Hepatocyte (in vitro differentiated cells): Measurements from ENCODE around the gene TNIP3. TPM values are rescaled to one million over a fixed set of nuclear protein-coding genes. Genes with fewer than 3 reads are reported as not detected.

Experiments used
- DNase-seq: peaks from one replicate; pipeline ENCODE4 v3.0.0-alpha.2; 2016; ENCODE audit warnings: low spot score
- H2AFZ ChIP-seq: fragments of 200-600 bp; sonication (generic); 2 replicates; pipeline ENCODE4 v1.6.0; 2016; ENCODE audit warnings: antibody characterized with exemption, mild to moderate bottlenecking
- H3K27ac ChIP-seq: fragments of 200-600 bp; sonication (generic); 2 replicates; pipeline ENCODE4 v1.5.1; 2016; ENCODE audit warnings: mild to moderate bottlenecking
- H3K27me3 ChIP-seq: fragments of 200-600 bp; sonication (generic); 2 replicates; pipeline ENCODE4 v1.6.1; 2016
- H3K36me3 ChIP-seq: fragments of 200-600 bp; sonication (generic); replicated peaks from 2 replicates; pipeline ENCODE4 v1.5.1; 2016; ENCODE audit warnings: low read depth; ENCODE audit not compliant: insufficient read depth
- H3K4me1 ChIP-seq: fragments of 200-600 bp; sonication (generic); 2 replicates; pipeline ENCODE4 v1.5.1; 2016; ENCODE audit warnings: mild to moderate bottlenecking, moderate library complexity; ENCODE audit not compliant: insufficient read depth
- H3K4me2 ChIP-seq: fragments of 200-600 bp; sonication (generic); 2 replicates; pipeline ENCODE4 v1.6.0; 2016
- H3K4me3 ChIP-seq: fragments of 200-600 bp; sonication (generic); 2 replicates; pipeline ENCODE4 v1.5.1; 2016; ENCODE audit warnings: mild to moderate bottlenecking
- H3K79me2 ChIP-seq: fragments of 200-600 bp; sonication (generic); 2 replicates; pipeline ENCODE4 v1.6.0; 2017; ENCODE audit warnings: mild to moderate bottlenecking
- H3K9me2 ChIP-seq: fragments of 200-600 bp; sonication (generic); replicated peaks from 2 replicates; pipeline ENCODE4 v1.6.0; 2017; ENCODE audit warnings: mild to moderate bottlenecking; ENCODE audit not compliant: insufficient read depth
- H3K9me3 ChIP-seq: fragments of 200-600 bp; sonication (generic); 2 replicates; pipeline ENCODE4 v1.5.1; 2016; ENCODE audit warnings: low read depth, mild to moderate bottlenecking
- H4K20me1 ChIP-seq: fragments of 200-600 bp; sonication (generic); 2 replicates; pipeline ENCODE4 v1.6.0; 2016; ENCODE audit warnings: mild to moderate bottlenecking; ENCODE audit not compliant: insufficient read depth, poor library complexity, severe bottlenecking
- CTCF ChIP-seq: fragments of 200-600 bp; sonication (generic); IDR thresholded peaks from 2 replicates; pipeline ENCODE4 v1.5.1; 2016; ENCODE audit warnings: antibody characterized with exemption, mild to moderate bottlenecking; ENCODE audit not compliant: poor library complexity
- EZH2 ChIP-seq: fragments of 200-600 bp; sonication (generic); IDR thresholded peaks from 2 replicates; pipeline ENCODE4 v1.6.1; 2016; ENCODE audit warnings: antibody characterized with exemption, mild to moderate bottlenecking, borderline replicate concordance
- EZH2phosphoT487 ChIP-seq: fragments of 200-600 bp; sonication (generic); IDR thresholded peaks from one replicate; pipeline ENCODE4 v1.6.1; 2018; ENCODE audit warnings: antibody characterized with exemption, mild to moderate bottlenecking, low read depth, moderate library complexity; ENCODE audit not compliant: unreplicated experiment, severe bottlenecking
- WGBS: methylation state at CpG from one replicate; pipeline ENCODE4 v1.1.6; 2016; ENCODE audit warnings: low lambda C conversion rate; ENCODE audit errors: missing lambda C conversion rate; 5-methylcytosine and 5-hydroxymethylcytosine counted together
- polyA plus RNA-seq: library from polyadenylated mRNA; unstranded; fragments of >200 nt; fragmentation: Nextera tagmentation; extraction: Ambion mirVana; gene quantifications from 2 replicates; pipeline ENCODE4 v1.2.1, GENCODE V29; 2016
- total RNA-seq: library from RNA; depleted of rRNA; stranded (reverse); fragments of >200 nt; gene quantifications from 2 replicates; pipeline ENCODE4 v1.2.3, GENCODE V29; 2014

TNIP3 gene
- total and polyA plus RNA-seq, 2 experiments from 2014 or later, result 0.53 to 0.63 TPM

GRCh38 chr4:121183989-121184388, 19.9 kb upstream of the TNIP3 start:
- DNase-seq, result no peak
- H3K79me2 ChIP-seq, result no peaks in the 10 kb centered on the region
- H4K20me1 ChIP-seq, result no peaks in the 10 kb centered on the region
- no peak overlapping the region for H2AFZ ChIP-seq
- H3K36me3 ChIP-seq, result no peaks in the 10 kb centered on the region
- H3K9me3 ChIP-seq, result no peaks in the 10 kb centered on the region
- no peaks in the 10 kb centered on the region for H3K4me1 ChIP-seq
- 94% methylated on average over 1 of the region's 1 CpG for WGBS
- no peaks in the 10 kb centered on the region for H3K9me2 ChIP-seq
- H3K27ac ChIP-seq, result no peak overlapping the region
- no peaks in the 10 kb centered on the region for H3K27me3 ChIP-seq
- TF ChIP-seq CTCF (no peak), EZH2phosphoT487 (no peak), EZH2 (no peak)
- no peak overlapping the region for H3K4me2 ChIP-seq
- no peak overlapping the region for H3K4me3 ChIP-seq

- WGBS, result 82% methylated on average over 3 of the region's 3 CpGs
- no peaks in the 10 kb centered on the region for H3K9me3 ChIP-seq
- H3K27ac ChIP-seq, result no peak overlapping the region
These were observed 19.2 kb upstream of the TNIP3 start for GRCh38 chr4:121183361-121183760.

GRCh38 chr4:121182296-121182695, 18.2 kb upstream of the TNIP3 start:
- WGBS, result 53% methylated on average over 3 of the region's 3 CpGs
- TF ChIP-seq EZH2phosphoT487, result no peak
- TF ChIP-seq EZH2, result no peak
- TF ChIP-seq CTCF, result no peak
- Histone ChIP-seq H3K4me3 (no peak overlapping the region), H3K4me2 (peak overlapping the region; percentile 60), H3K27me3 (no peaks in the 10 kb centered on the region), H3K27ac (peak overlapping the region; percentile 77), H4K20me1 (no peaks in the 10 kb centered on the region), H3K4me1 (no peaks in the 10 kb centered on the region), H3K79me2 (no peaks in the 10 kb centered on the region), H3K36me3 (no peaks in the 10 kb centered on the region), H3K9me2 (no peaks in the 10 kb centered on the region), H2AFZ (peak overlapping the region; percentile 21), H3K9me3 (no peaks in the 10 kb centered on the region)
- DNase-seq, result no peak

More at GRCh38 chr4:121183361-121183760, 19.2 kb upstream of the TNIP3 start:
- no peaks in the 10 kb centered on the region for H3K36me3 ChIP-seq
- no peaks in the 10 kb centered on the region for H3K4me1 ChIP-seq
- H3K4me2 ChIP-seq, result no peak overlapping the region
- TF ChIP-seq EZH2, result no peak
- TF ChIP-seq EZH2phosphoT487, result no peak
- no peak for TF ChIP-seq CTCF
- no peaks in the 10 kb centered on the region for H3K27me3 ChIP-seq
- DNase-seq, result no peak
- no peaks in the 10 kb centered on the region for H3K79me2 ChIP-seq
- no peaks in the 10 kb centered on the region for H3K9me2 ChIP-seq
- no peak overlapping the region for H3K4me3 ChIP-seq
- no peak overlapping the region for H2AFZ ChIP-seq
- no peaks in the 10 kb centered on the region for H4K20me1 ChIP-seq

GRCh38 chr4:121181493-121181892, 17.4 kb upstream of the TNIP3 start:
- Histone ChIP-seq H3K79me2 (no peaks in the 10 kb centered on the region), H3K27me3 (no peaks in the 10 kb centered on the region), H3K27ac (no peak overlapping the region), H4K20me1 (no peaks in the 10 kb centered on the region), H3K4me3 (no peak overlapping the region), H3K4me1 (no peaks in the 10 kb centered on the region), H3K36me3 (no peaks in the 10 kb centered on the region), H2AFZ (no peak overlapping the region), H3K9me2 (no peaks in the 10 kb centered on the region), H3K4me2 (peak overlapping the region; percentile 60), H3K9me3 (no peaks in the 10 kb centered on the region)
- TF ChIP-seq CTCF (no peak), EZH2 (no peak), EZH2phosphoT487 (peak; percentile 86)
- 100% methylated on average over 1 of the region's 1 CpG for WGBS
- no peak for DNase-seq
